GM12878 (cell line): ENCODE data around the gene RPS23. TPM values are rescaled to one million over a fixed set of nuclear protein-coding genes. Genes with fewer than 3 reads are reported as not detected.

Experiments used
- ATAC-seq: fragments of 200-7000 bp; cut with Tn5 transposase; 3 replicates; pipeline ENCODE4 v1.9.1; 2020; ENCODE audit warnings: mild to moderate bottlenecking, moderate library complexity
- BruUV-seq: library from RNA; stranded (reverse); fragments of 400-500 nt; replicated peaks from 2 replicates; lab custom pipeline; 2021; lab: Mats Ljungman, UMichigan
- CTCF ChIA-PET: fragments of 300-600 bp; sonication (Branson Sonifier 250); formaldehyde crosslinking; extraction: SDS; loops from one replicate; lab custom pipeline; 2021; ENCODE audit warnings: inconsistent platforms; lab: Yijun Ruan, JAX
- POLR2A ChIA-PET: fragments of 350-600 bp; formaldehyde crosslinking; extraction: SDS; loops from one replicate; lab custom pipeline; 2021; ENCODE audit warnings: inconsistent platforms; lab: Charles Lee
- RAD21 ChIA-PET: fragments of 300-600 bp; sonication (Branson Sonifier 250); formaldehyde crosslinking; loops from one replicate; lab custom pipeline; 2023; ENCODE audit warnings: antibody characterized with exemption; ENCODE audit not compliant: unreplicated experiment; lab: Charles Lee
- SMC1A ChIA-PET: fragments of 300-600 bp; sonication (Branson Sonifier 250); formaldehyde crosslinking; loops from one replicate; lab custom pipeline; 2023; ENCODE audit not compliant: unreplicated experiment, uncharacterized antibody; lab: Charles Lee
- DNase-seq: peaks from one replicate; pipeline ENCODE4 v3.0.0-alpha.2; 2011; ENCODE audit warnings: low read depth, low spot score
- FAIRE-seq: peaks from 3 replicates; lab custom pipeline; 2011; peaks lifted over from hg19 to GRCh38; lab: Jason Lieb, UNC
- H2AFZ ChIP-seq: 2 replicates; pipeline ENCODE4 v1.6.0; 2011; ENCODE audit warnings: low read depth, low read length, control low read depth; ENCODE audit not compliant: control insufficient read depth
- H3K27ac ChIP-seq: 2 replicates; pipeline ENCODE4 v1.5.1; 2011; ENCODE audit warnings: control low read depth; ENCODE audit not compliant: control insufficient read depth, insufficient read depth
- H3K27me3 ChIP-seq, 2 experiments: replicated peaks in 1 of 2; 2 replicates each; pipeline versions ENCODE4 v1.6.0 to v1.6.1; 2011; ENCODE audit warnings: low read length in 1 of 2; ENCODE audit not compliant: control insufficient read depth in 2 of 2, insufficient read depth in 2 of 2
- H3K36me3 ChIP-seq, 2 experiments: 2 replicates each; pipeline ENCODE4 v1.5.1; 2011; ENCODE audit warnings: low read length in 1 of 2; ENCODE audit not compliant: control insufficient read depth in 2 of 2, insufficient read depth in 2 of 2
- H3K4me1 ChIP-seq: 2 replicates; pipeline ENCODE4 v1.6.1; 2011; ENCODE audit warnings: mild to moderate bottlenecking, low read length, moderate library complexity, mixed read lengths; ENCODE audit not compliant: control insufficient read depth, insufficient read depth
- H3K4me2 ChIP-seq: 2 replicates; pipeline ENCODE4 v1.6.0; 2011; ENCODE audit warnings: control low read depth; ENCODE audit not compliant: control insufficient read depth, insufficient read depth
- H3K4me3 ChIP-seq: fragments of 200-600 bp; sonication (generic); 2 replicates; pipeline ENCODE4 v1.5.1; 2016
- H3K79me2 ChIP-seq: 2 replicates; pipeline ENCODE4 v1.6.0; 2011; ENCODE audit warnings: low read length; ENCODE audit not compliant: control insufficient read depth, insufficient read depth
- H3K9ac ChIP-seq: 2 replicates; pipeline ENCODE4 v1.8.0; 2011; ENCODE audit warnings: low read length, control low read depth, mixed read lengths; ENCODE audit not compliant: control insufficient read depth, insufficient read depth
- H3K9me3 ChIP-seq: replicated peaks from 3 replicates; pipeline ENCODE4 v1.5.1; 2011; ENCODE audit warnings: mild to moderate bottlenecking, low read length; ENCODE audit not compliant: control insufficient read depth, insufficient read depth
- H4K20me1 ChIP-seq: 2 replicates; pipeline ENCODE4 v1.6.0; 2011; ENCODE audit not compliant: control insufficient read depth, insufficient read depth
- BMI1 ChIP-seq: fragments of 450-650 bp; IDR thresholded peaks from 2 replicates; pipeline ENCODE4 v1.6.1; 2016; ENCODE audit warnings: mild to moderate bottlenecking, moderate library complexity, borderline replicate concordance
- CHD4 ChIP-seq: fragments of 200-600 bp; sonication (generic); IDR thresholded peaks from 2 replicates; pipeline ENCODE4 v1.6.1; 2016; ENCODE audit warnings: mild to moderate bottlenecking
- EED ChIP-seq: sonication (generic); IDR thresholded peaks from 2 replicates; pipeline ENCODE4 v1.6.1; 2016; ENCODE audit warnings: antibody characterized with exemption, low read depth
- ETV6 ChIP-seq, 2 experiments: fragments of 450-650 bp in 1 of 2; IDR thresholded peaks in 1 of 2; conservative IDR thresholded peaks in 1 of 2; 2 replicates each; pipeline ENCODE4 v1.6.1; 2014; ENCODE audit warnings: antibody characterized with exemption in 1 of 2, borderline replicate concordance in 1 of 2, low read depth in 1 of 2, mild to moderate bottlenecking in 1 of 2, moderate library complexity in 1 of 2
- KDM1A ChIP-seq: fragments of 200-600 bp; sonication (generic); IDR thresholded peaks from 2 replicates; pipeline ENCODE4 v1.6.1; 2016; ENCODE audit warnings: borderline replicate concordance
- MTA2 ChIP-seq: fragments of 450-650 bp; IDR thresholded peaks from 2 replicates; pipeline ENCODE4 v1.6.1; 2016; ENCODE audit warnings: low read depth, mild to moderate bottlenecking, moderate library complexity
- NBN ChIP-seq: fragments of 450-650 bp; IDR thresholded peaks from 2 replicates; pipeline ENCODE4 v1.6.1; 2016
- NR2F1 ChIP-seq: fragments of 450-650 bp; conservative IDR thresholded peaks from 2 replicates; pipeline ENCODE4 v1.6.1; 2017; ENCODE audit warnings: mild to moderate bottlenecking
- NRF1 ChIP-seq: conservative IDR thresholded peaks from 2 replicates; pipeline ENCODE4 v1.6.1; 2011; ENCODE audit warnings: mild to moderate bottlenecking, low read depth, low read length, improper control_type of control experiment
- POLR2A ChIP-seq: IDR thresholded peaks from 2 replicates; pipeline ENCODE4 v1.6.1; 2011; ENCODE audit warnings: low read depth, mild to moderate bottlenecking, low read length
- SIN3A ChIP-seq: IDR thresholded peaks from 2 replicates; pipeline ENCODE4 v1.6.1; 2012; ENCODE audit warnings: low read depth, low read length, improper control_type of control experiment
- TCF12 ChIP-seq: IDR thresholded peaks from 2 replicates; pipeline ENCODE4 v1.6.1; 2011; ENCODE audit warnings: low read depth, mild to moderate bottlenecking, low read length
- TCF3 ChIP-seq: IDR thresholded peaks from 2 replicates; pipeline ENCODE4 v1.6.1; 2012; ENCODE audit warnings: low read depth, mild to moderate bottlenecking, low read length, borderline replicate concordance; ENCODE audit not compliant: insufficient read depth
- TCF7 ChIP-seq: IDR thresholded peaks from 2 replicates; pipeline ENCODE4 v1.6.1; 2014; ENCODE audit warnings: antibody characterized with exemption, borderline replicate concordance
- YY1 ChIP-seq: IDR thresholded peaks from 2 replicates; pipeline ENCODE4 v1.6.1; 2011; ENCODE audit warnings: low read depth, mild to moderate bottlenecking, low read length
- ZNF384 ChIP-seq: IDR thresholded peaks from 2 replicates; pipeline ENCODE4 v1.6.1; 2012; ENCODE audit warnings: low read depth, mild to moderate bottlenecking, low read length, improper control_type of control experiment, borderline replicate concordance
- WGBS: methylation state at CpG from one replicate; pipeline ENCODE4 v1.1.6; 2016; ENCODE audit warnings: low lambda C conversion rate; ENCODE audit not compliant: insufficient replicate concordance, insufficient coverage; ENCODE audit errors: missing lambda C conversion rate; 5-methylcytosine and 5-hydroxymethylcytosine counted together
- in situ Hi-C: fragments of 300-500 bp; cut with MboI; formaldehyde crosslinking; loops from 9 replicates; pipeline ENCODE4 v1.14.3; 2018; ENCODE audit warnings: mixed read lengths
- intact Hi-C: fragments of 100-400 bp; cut with micrococcal nuclease; formaldehyde crosslinking; loops from one replicate; pipeline ENCODE4 v1.14.2; 2022; ENCODE audit not compliant: unreplicated experiment
- polyA plus RNA-seq, 11 experiments: library from polyadenylated mRNA; depleted of rRNA in 4 of 11; unstranded in 6 of 11; stranded (reverse) in 5 of 11; fragments of >200 nt; fragmentation: Nextera tagmentation in 4 of 11; fragmentation: Illumina TruSeq in 1 of 11; extraction: Ambion mirVana in 4 of 11; extraction: Trizol in 1 of 11; gene quantifications; 1 replicate in 1 of 11; 2 replicates in 10 of 11; pipeline versions ENCODE4 v1.2.1 to v1.2.3, GENCODE V29; 2011 to 2016; ENCODE audit warnings: inconsistent platforms in 2 of 11, missing spikeins in 2 of 11, low read depth in 1 of 11
- total RNA-seq, 4 experiments: library from RNA; depleted of rRNA in 3 of 4; stranded (reverse); fragments of >200 nt in 3 of 4; fragmentation: Illumina TruSeq in 1 of 4; extraction: Trizol in 1 of 4; gene quantifications; 2 replicates each; pipeline versions ENCODE4 v1.2.1 to v1.2.3, GENCODE V29; 2013 to 2021
- TF ChIP-seq, protein P1 (sequence below): fragments of 450-650 bp; IDR thresholded peaks from 2 replicates; pipeline ENCODE4 v1.6.1; 2017; ENCODE audit warnings: low read depth, mild to moderate bottlenecking, moderate library complexity
- TF ChIP-seq, protein P2 (sequence below): fragments of 150-350 bp; IDR thresholded peaks from 2 replicates; pipeline ENCODE4 v1.6.1; 2016; ENCODE audit warnings: low read depth, low read length
- TF ChIP-seq, protein P3 (sequence below): IDR thresholded peaks from 2 replicates; pipeline ENCODE4 v1.6.1; 2011; ENCODE audit warnings: borderline replicate concordance, low read depth, mild to moderate bottlenecking, moderate library complexity, mixed read lengths, low read length; ENCODE audit not compliant: insufficient read depth; ENCODE audit errors: extremely low read length
- TF ChIP-seq, protein P4 (sequence below): fragments of 450-650 bp; IDR thresholded peaks from 2 replicates; pipeline ENCODE4 v1.6.1; 2016; ENCODE audit warnings: mild to moderate bottlenecking

RPS23 gene
- total and polyA plus RNA-seq, 10 of the 15 experiments (the other 5 are each of a cell fraction or from before 2014, with no cell fraction given): 2,489 to 8,145 (median 5,256) TPM

DNA sequence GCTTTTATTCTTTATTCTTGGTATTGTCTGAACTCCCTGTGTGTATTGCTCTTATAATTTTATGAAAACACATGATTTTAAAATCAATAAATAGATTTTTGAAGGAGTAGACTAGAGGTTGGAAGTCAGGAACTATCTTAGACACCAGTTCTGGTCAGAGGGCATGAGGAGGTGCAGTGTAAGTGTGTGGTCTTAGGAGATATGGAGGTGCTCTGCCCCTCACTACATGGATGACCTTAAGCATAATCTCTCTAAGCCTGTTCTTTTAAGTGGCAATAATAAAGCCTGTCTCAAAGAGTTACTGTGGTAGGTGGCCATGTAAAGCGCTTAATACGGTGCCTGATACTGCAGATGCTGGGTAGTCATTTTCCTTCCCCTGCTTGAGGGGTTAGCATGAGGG, 34.0 kb downstream of the RPS23 start:
- ATAC-seq: no peak
- ChIA-PET RAD21 (no interaction called here), POLR2A (no interaction called here), SMC1A (interaction anchor here (0.8 to 1.1 kb wide), 2 partner anchors 13 to 80 kb away, joined by 3 to 4 read pairs; no protein-coding TSS in a partner anchor), CTCF (interaction anchor here (2.3 to 3.1 kb wide), 2 partner anchors 15 to 19 kb away, joined by 15 to 18 read pairs; no protein-coding TSS in a partner anchor)
- Histone ChIP-seq H3K79me2 (no peaks in the 10 kb centered on the region), H3K9ac (no peak overlapping the region), H3K4me2 (no peak overlapping the region), H3K9me3 (no peaks in the 10 kb centered on the region; the same call in 2 of the 3 replicates), H3K27me3 (no peaks in the 10 kb centered on the region), H3K27ac (no peak overlapping the region), H2AFZ (no peak overlapping the region), H3K36me3 (no peaks in the 10 kb centered on the region), H4K20me1 (no peaks in the 10 kb centered on the region), H3K4me3 (no peak overlapping the region), H3K4me1 (no peaks in the 10 kb centered on the region)
- intact Hi-C loops: no loop called here
- in situ Hi-C loops: no loop called here
- FAIRE-seq: peak; percentile 61
- no peak for TF ChIP-seq YY1
- TF ChIP-seq, protein P1, sequence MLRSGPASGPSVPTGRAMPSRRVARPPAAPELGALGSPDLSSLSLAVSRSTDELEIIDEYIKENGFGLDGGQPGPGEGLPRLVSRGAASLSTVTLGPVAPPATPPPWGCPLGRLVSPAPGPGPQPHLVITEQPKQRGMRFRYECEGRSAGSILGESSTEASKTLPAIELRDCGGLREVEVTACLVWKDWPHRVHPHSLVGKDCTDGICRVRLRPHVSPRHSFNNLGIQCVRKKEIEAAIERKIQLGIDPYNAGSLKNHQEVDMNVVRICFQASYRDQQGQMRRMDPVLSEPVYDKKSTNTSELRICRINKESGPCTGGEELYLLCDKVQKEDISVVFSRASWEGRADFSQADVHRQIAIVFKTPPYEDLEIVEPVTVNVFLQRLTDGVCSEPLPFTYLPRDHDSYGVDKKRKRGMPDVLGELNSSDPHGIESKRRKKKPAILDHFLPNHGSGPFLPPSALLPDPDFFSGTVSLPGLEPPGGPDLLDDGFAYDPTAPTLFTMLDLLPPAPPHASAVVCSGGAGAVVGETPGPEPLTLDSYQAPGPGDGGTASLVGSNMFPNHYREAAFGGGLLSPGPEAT: no peak
- TF ChIP-seq, protein P2, sequence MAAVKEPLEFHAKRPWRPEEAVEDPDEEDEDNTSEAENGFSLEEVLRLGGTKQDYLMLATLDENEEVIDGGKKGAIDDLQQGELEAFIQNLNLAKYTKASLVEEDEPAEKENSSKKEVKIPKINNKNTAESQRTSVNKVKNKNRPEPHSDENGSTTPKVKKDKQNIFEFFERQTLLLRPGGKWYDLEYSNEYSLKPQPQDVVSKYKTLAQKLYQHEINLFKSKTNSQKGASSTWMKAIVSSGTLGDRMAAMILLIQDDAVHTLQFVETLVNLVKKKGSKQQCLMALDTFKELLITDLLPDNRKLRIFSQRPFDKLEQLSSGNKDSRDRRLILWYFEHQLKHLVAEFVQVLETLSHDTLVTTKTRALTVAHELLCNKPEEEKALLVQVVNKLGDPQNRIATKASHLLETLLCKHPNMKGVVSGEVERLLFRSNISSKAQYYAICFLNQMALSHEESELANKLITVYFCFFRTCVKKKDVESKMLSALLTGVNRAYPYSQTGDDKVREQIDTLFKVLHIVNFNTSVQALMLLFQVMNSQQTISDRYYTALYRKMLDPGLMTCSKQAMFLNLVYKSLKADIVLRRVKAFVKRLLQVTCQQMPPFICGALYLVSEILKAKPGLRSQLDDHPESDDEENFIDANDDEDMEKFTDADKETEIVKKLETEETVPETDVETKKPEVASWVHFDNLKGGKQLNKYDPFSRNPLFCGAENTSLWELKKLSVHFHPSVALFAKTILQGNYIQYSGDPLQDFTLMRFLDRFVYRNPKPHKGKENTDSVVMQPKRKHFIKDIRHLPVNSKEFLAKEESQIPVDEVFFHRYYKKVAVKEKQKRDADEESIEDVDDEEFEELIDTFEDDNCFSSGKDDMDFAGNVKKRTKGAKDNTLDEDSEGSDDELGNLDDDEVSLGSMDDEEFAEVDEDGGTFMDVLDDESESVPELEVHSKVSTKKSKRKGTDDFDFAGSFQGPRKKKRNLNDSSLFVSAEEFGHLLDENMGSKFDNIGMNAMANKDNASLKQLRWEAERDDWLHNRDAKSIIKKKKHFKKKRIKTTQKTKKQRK: no peak
- TF ChIP-seq MTA2: no peak
- no peak for TF ChIP-seq NR2F1
- TF ChIP-seq, protein P3, sequence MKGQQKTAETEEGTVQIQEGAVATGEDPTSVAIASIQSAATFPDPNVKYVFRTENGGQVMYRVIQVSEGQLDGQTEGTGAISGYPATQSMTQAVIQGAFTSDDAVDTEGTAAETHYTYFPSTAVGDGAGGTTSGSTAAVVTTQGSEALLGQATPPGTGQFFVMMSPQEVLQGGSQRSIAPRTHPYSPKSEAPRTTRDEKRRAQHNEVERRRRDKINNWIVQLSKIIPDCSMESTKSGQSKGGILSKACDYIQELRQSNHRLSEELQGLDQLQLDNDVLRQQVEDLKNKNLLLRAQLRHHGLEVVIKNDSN: no peak
- TF ChIP-seq NRF1: no peak
- TF ChIP-seq TCF12: no peak
- no peak for TF ChIP-seq TCF7
- no peak for TF ChIP-seq SIN3A
- TF ChIP-seq, protein P4, sequence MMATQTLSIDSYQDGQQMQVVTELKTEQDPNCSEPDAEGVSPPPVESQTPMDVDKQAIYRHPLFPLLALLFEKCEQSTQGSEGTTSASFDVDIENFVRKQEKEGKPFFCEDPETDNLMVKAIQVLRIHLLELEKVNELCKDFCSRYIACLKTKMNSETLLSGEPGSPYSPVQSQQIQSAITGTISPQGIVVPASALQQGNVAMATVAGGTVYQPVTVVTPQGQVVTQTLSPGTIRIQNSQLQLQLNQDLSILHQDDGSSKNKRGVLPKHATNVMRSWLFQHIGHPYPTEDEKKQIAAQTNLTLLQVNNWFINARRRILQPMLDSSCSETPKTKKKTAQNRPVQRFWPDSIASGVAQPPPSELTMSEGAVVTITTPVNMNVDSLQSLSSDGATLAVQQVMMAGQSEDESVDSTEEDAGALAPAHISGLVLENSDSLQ: no peak
- no peak for TF ChIP-seq KDM1A
- no peak for TF ChIP-seq ZNF384
- no peak for TF ChIP-seq ETV6 (conservative IDR thresholded peaks at IDR 0.05 in 1 of 2, IDR thresholded peaks at IDR 0.05 in 1 of 2; ENCODE audit: borderline replicate concordance in 1 of 2, low read depth in 1 of 2)
- TF ChIP-seq TCF3: no peak
- no peak for TF ChIP-seq EED
- TF ChIP-seq CHD4: no peak
- no peak for TF ChIP-seq BMI1
- TF ChIP-seq NBN: no peak
- TF ChIP-seq POLR2A: no peak
- DNase-seq: no peak
- no TSS peak for BruUV-seq
- WGBS: 100% methylated on average over 2 of the region's 2 CpGs
